Transverse colon (tissue), 4 donors: Measurements from ENCODE around the gene PVALEF. TPM values are rescaled to one million over a fixed set of nuclear protein-coding genes. Genes with fewer than 3 reads are reported as not detected.
"Not testable (repeated sequence)": the region's sequence is repeated elsewhere in the genome, so short reads cannot be mapped to it uniquely, and the experiment has no call there.

Source experiments
- DNase-seq: peaks from one replicate; pipeline ENCODE4 v3.0.0-alpha.2; 2019
- H3K27ac ChIP-seq, 4 donors: fragments of 200-600 bp; sonication (generic); 2 replicates each; pipeline ENCODE4 v1.5.1; 2016 to 2018; ENCODE audit warnings: inconsistent platforms in 4 of 4
- H3K27me3 ChIP-seq: fragments of 200-600 bp; sonication (generic); 2 replicates; pipeline ENCODE4 v1.5.1; 2017; ENCODE audit warnings: inconsistent platforms
- H3K36me3 ChIP-seq, 4 donors: fragments of 200-600 bp; sonication (generic); 2 replicates each; pipeline ENCODE4 v1.5.1; 2017 to 2019; ENCODE audit warnings: inconsistent platforms in 4 of 4
- H3K4me1 ChIP-seq, 4 donors: fragments of 200-600 bp; sonication (generic); 2 replicates each; pipeline ENCODE4 v1.5.1; 2017 to 2020; ENCODE audit warnings: inconsistent platforms in 4 of 4
- H3K4me3 ChIP-seq, 4 donors: fragments of 200-600 bp; sonication (generic); 1 replicate in 1 of 4; 2 replicates in 3 of 4; pipeline versions ENCODE4 v1.5.1 to v1.6.1; 2017 to 2019; ENCODE audit warnings: inconsistent platforms in 4 of 4
- H3K9me3 ChIP-seq, 2 donors: fragments of 200-600 bp; sonication (generic); 2 replicates each; pipeline ENCODE4 v1.5.1; 2017 to 2019; ENCODE audit warnings: inconsistent platforms in 2 of 2
- EP300 ChIP-seq: sonication (generic); formaldehyde crosslinking; IDR thresholded peaks from one replicate; pipeline ENCODE4 v1.6.1; 2017; ENCODE audit warnings: antibody characterized with exemption, low read depth
- POLR2A ChIP-seq: fragments of 450-650 bp; IDR thresholded peaks from one replicate; pipeline ENCODE4 v1.6.1; 2016; ENCODE audit warnings: antibody characterized with exemption, mild to moderate bottlenecking, moderate library complexity
- POLR2AphosphoS5 ChIP-seq, 3 donors: sonication (generic); formaldehyde crosslinking; IDR thresholded peaks; one replicate each; pipeline ENCODE4 v1.6.1; 2016; ENCODE audit warnings: antibody characterized with exemption in 3 of 3
- WGBS, 2 donors: methylation state at CpG; one replicate each; pipeline ENCODE4 v1.1.5; 2018; ENCODE audit warnings: low coverage in 1 of 2; 5-methylcytosine and 5-hydroxymethylcytosine counted together
- in situ Hi-C, 4 donors: fragments of 200-750 bp; cut with MboI; loops; one replicate each; pipeline versions ENCODE4 v1.15.0 to v1.15.1; 2017; ENCODE audit warnings: low sequenced_read_pairs in 3 of 4, low pct_ligation_motif_present in 1 of 4, low pct_unique_long_range_greater_than_20kb in 1 of 4
- intact Hi-C: fragments of 100-400 bp; cut with DNase I; formaldehyde crosslinking; loops from one replicate; pipeline ENCODE4 v1.15.1; 2023; ENCODE audit warnings: low total_unique reads
- total RNA-seq, 4 donors: library from RNA; depleted of rRNA; stranded (reverse); fragments of >200 nt; gene quantifications; one replicate each; pipeline ENCODE4 v1.1.0, GENCODE V29; 2016
- TF ChIP-seq, protein P1 (sequence below), 5 experiments: fragments of 200-600 bp in 3 of 5; fragments of 450-650 bp in 2 of 5; sonication (generic) in 3 of 5; IDR thresholded peaks; 1 replicate in 2 of 5; 2 replicates in 3 of 5; pipeline ENCODE4 v1.5.1; 2016 to 2017; ENCODE audit warnings: antibody characterized with exemption in 5 of 5, inconsistent platforms in 3 of 5, mild to moderate bottlenecking in 2 of 5, moderate library complexity in 1 of 5

The PVALEF gene
- total RNA-seq, 4 donors from 2014 or later: not detected

- no peak for DNase-seq
- Histone ChIP-seq H3K9me3 (no peaks in the 10 kb centered on the region), H3K27me3 (no peaks in the 10 kb centered on the region), H3K4me1 (peaks cover 9 to 23% (median 21%) of the 10 kb centered on the region in 4 donors), H3K36me3 (no peaks in the 10 kb centered on the region), H3K27ac (peak overlapping the region in 3 of 4 donors; percentile 48 to 75 (median 56)), H3K4me3 (peak overlapping the region; percentile 60 to 91 (median 72))
- intact Hi-C loops: no loop called here
- in situ Hi-C loops: no loop called here
- TF ChIP-seq POLR2A (no peak), EP300 (no peak), POLR2AphosphoS5 (IDR thresholded peaks at IDR 0.05) (no peak)
- TF ChIP-seq, protein P1, sequence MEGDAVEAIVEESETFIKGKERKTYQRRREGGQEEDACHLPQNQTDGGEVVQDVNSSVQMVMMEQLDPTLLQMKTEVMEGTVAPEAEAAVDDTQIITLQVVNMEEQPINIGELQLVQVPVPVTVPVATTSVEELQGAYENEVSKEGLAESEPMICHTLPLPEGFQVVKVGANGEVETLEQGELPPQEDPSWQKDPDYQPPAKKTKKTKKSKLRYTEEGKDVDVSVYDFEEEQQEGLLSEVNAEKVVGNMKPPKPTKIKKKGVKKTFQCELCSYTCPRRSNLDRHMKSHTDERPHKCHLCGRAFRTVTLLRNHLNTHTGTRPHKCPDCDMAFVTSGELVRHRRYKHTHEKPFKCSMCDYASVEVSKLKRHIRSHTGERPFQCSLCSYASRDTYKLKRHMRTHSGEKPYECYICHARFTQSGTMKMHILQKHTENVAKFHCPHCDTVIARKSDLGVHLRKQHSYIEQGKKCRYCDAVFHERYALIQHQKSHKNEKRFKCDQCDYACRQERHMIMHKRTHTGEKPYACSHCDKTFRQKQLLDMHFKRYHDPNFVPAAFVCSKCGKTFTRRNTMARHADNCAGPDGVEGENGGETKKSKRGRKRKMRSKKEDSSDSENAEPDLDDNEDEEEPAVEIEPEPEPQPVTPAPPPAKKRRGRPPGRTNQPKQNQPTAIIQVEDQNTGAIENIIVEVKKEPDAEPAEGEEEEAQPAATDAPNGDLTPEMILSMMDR (IDR thresholded peaks at IDR 0.05): no peak
- 0% methylated on average over 9 of the region's 30 CpGs; no CpG with 5 or more reads in 1 of the 2 donors for WGBS, 2 donors
Observed at GRCh38 chr17:81222620-81222905, 57.3 kb downstream of the PVALEF start.

DNA sequence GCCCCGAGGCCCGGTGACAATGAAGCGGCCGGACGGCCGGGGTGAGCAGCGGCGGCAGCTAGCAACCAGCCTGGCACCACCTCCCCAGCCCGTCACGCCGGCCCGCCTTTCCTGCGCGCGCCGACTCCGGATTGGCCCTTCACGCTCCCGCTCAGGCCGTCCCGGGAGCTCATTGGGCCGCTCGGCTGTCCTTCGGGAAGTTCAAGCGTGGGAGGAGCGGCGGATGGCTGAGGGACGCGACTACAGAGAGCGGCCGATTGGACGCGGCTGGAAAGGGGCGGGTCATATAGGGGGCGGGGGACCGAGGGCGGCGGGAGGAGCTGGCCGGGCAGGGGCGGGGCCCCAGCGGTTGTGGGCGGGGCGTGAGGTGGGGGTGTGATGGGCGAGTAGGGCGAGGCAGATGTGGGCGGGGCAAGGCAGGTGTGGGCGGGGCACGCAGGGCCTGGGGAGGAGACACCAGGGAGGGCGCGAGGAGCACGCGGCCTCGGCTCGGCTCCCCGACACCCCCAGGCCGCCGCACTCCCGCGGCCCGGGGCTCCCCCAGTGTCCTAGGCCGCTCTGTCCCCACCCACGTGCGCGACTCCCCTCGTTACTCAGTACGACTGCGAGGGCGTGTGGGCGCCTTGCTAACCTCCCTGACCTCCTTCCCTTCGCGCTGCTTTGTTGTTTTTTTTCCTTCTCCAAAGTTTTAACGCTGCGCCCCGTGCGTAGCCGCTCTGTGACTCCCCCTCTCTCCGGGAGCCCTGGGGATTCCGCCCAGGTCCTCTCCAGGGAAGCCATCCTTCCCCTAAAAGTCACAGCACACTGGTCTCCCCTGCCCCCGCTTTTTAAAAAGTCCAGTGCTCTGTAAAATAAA, 57.8 kb downstream of the PVALEF start, which contains the start of gene CEP131:
Gene CEP131, minus strand, starts transcription at position 60 of the 856 bp plus-strand sequence. CDS start 2,909 bp downstream, outside the sequence.
- H3K4me1 ChIP-seq: peaks cover 9 to 23% (median 21%) of the 10 kb centered on the region in 4 donors
- intact Hi-C loops (no loop called here), in situ Hi-C loops (no loop called here)
- H3K27ac ChIP-seq: peak within 1 kb of the TSS; percentile 43 to 75 (median 62)
- DNase-seq: peak; percentile 99
- 1% methylated on average over 48 of the region's 79 CpGs; no CpG with 5 or more reads in 1 of the 2 donors for WGBS, 2 donors
- H3K36me3 ChIP-seq: no peaks in the 10 kb centered on the region
- peak in 2 of 3 donors; percentile 32 to 39 for TF ChIP-seq POLR2AphosphoS5 (IDR thresholded peaks at IDR 0.05)
- TF ChIP-seq, protein P1 (IDR thresholded peaks at IDR 0.05): no peak
- H3K4me3 ChIP-seq: peak within 1 kb of the TSS; percentile 60 to 91 (median 72)
- H3K27me3 ChIP-seq: no peaks in the 10 kb centered on the region
- no peaks in the 10 kb centered on the region for H3K9me3 ChIP-seq

- TF ChIP-seq, protein P1 (IDR thresholded peaks at IDR 0.05): no peak
- no peak for TF ChIP-seq EP300
- no peak for TF ChIP-seq POLR2A
- no peak for TF ChIP-seq POLR2AphosphoS5 (IDR thresholded peaks at IDR 0.05)
- Histone ChIP-seq H3K36me3 (no peaks in the 10 kb centered on the region), H3K27me3 (no peaks in the 10 kb centered on the region), H3K4me3 (peak overlapping the region in 3 of 4 donors; percentile 20 to 78 (median 32)), H3K4me1 (peaks cover 9 to 23% (median 21%) of the 10 kb centered on the region in 4 donors), H3K27ac (peak overlapping the region; percentile 43 to 62 (median 61)), H3K9me3 (no peaks in the 10 kb centered on the region)
- peak; percentile 31 for DNase-seq
- in situ Hi-C loops (no loop called here), intact Hi-C loops (no loop called here)
- 21 to 26% methylated on average over 8 to 11 of the region's 11 CpGs for WGBS, 2 donors
Observed at GRCh38 chr17:81223762-81224130, 58.4 kb downstream of the PVALEF start.

- H3K36me3 ChIP-seq, H3K27ac ChIP-seq, H3K27me3 ChIP-seq, intact Hi-C loops, in situ Hi-C loops, DNase-seq, H3K4me3 ChIP-seq, H3K4me1 ChIP-seq, H3K9me3 ChIP-seq: not testable (repeated sequence)
- 63 to 71% methylated on average over 2 of the region's 2 CpGs for WGBS, 2 donors
Observed at GRCh38 chr17:81227630-81228029, 62.3 kb downstream of the PVALEF start.
